Measurements from ENCODE around the gene NFKBIE. TPM values are rescaled to one million over a fixed set of nuclear protein-coding genes. Genes with fewer than 3 reads are reported as not detected.
A peak's percentile ranks its signal among the peaks of the same experiment; 100 is the strongest.

Gene NFKBIE
- total and polyA plus RNA-seq, 2 of the 13 experiments (the other 11 are each of a cell fraction or from before 2014, with no cell fraction given), result 6.7 to 14.5 TPM

DNA sequence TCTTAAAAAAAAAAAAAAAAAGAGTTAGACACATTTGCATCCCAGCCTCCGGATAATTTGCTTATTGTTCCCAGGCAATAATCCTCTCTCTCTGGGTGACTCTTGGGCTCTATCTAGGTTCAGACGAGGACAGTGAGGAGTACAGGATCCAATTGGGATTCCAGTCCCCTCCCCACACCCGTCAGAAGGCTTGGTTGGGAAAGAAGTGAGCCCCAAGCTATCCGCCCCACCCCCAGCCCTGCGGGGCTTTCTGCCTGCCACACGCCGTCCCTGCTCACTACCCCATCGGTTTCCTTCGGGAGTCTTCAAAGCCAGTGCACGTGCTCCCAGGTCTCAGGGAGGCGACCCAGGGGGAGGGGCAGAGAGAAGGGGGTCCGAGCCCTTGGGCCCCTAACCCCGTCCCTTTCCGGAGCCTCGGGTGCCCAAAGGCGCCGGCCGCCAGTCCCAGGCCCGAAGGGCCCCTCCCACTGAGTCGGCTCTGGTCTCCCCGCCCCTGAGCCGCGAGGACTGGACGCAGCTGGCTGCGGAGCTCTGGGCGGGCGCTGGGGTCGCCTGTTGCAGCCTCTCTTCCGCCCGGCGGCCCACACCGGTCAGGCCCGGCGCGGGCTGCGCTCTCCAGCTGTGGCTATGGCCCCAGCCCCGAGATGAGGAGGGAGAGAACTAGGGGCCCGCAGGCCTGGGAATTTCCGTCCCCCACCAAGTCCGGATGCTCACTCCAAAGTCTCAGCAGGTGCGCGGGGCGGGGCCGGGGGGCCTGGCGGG lies 46.1 kb downstream of the NFKBIE start (continued):
- TF ChIP-seq AGO1 (IDR thresholded peaks at IDR 0.05; ENCODE audit: low read depth, low read length, poor library complexity, severe bottlenecking), result no peak
- no peak; the same call in 1 of the 2 replicates for TF ChIP-seq PAX8 (CRISPR knock-in tag; IDR thresholded peaks at IDR 0.05; ENCODE audit: borderline replicate concordance)
- no peak for TF ChIP-seq TOPORS (CRISPR knock-in tag; IDR thresholded peaks at IDR 0.05)
- peak; percentile 39; the same call in 1 of the 2 replicates for TF ChIP-seq KLF11 (CRISPR knock-in tag; IDR thresholded peaks at IDR 0.05)
- no peak for TF ChIP-seq SCMH1 (CRISPR knock-in tag; IDR thresholded peaks at IDR 0.05; ENCODE audit: borderline replicate concordance)
- peak; percentile 36; the same call in 1 of the 2 replicates for TF ChIP-seq GATA4 (IDR thresholded peaks at IDR 0.05; ENCODE audit: borderline replicate concordance, low read depth)
- peak; percentile 27; the same call in 1 of the 2 replicates for TF ChIP-seq ZNF816 (CRISPR knock-in tag; IDR thresholded peaks at IDR 0.05; ENCODE audit: borderline replicate concordance)
- TF ChIP-seq SMAD3 (CRISPR knock-in tag; IDR thresholded peaks at IDR 0.05), result no peak; the same call in 1 of the 2 replicates
- peak; percentile 76; the same call in 1 of the 2 replicates for TF ChIP-seq ZNF44 (CRISPR knock-in tag; IDR thresholded peaks at IDR 0.05)
- TF ChIP-seq JUND (CRISPR knock-in tag; IDR thresholded peaks at IDR 0.05), result no peak
- no peak for TF ChIP-seq ZNF24 (IDR thresholded peaks at IDR 0.05)
- TF ChIP-seq, protein P1, sequence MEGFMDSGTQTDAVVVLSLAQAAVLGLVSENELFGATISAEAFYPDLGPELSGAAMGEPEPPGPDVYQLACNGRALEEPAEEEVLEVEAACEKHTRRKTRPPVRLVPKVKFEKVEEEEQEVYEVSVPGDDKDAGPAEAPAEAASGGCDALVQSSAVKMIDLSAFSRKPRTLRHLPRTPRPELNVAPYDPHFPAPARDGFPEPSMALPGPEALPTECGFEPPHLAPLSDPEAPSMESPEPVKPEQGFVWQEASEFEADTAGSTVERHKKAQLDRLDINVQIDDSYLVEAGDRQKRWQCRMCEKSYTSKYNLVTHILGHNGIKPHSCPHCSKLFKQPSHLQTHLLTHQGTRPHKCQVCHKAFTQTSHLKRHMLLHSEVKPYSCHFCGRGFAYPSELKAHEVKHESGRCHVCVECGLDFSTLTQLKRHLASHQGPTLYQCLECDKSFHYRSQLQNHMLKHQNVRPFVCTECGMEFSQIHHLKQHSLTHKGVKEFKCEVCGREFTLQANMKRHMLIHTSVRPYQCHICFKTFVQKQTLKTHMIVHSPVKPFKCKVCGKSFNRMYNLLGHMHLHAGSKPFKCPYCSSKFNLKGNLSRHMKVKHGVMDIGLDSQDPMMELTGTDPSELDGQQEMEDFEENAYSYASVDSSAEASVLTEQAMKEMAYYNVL (CRISPR knock-in tag; IDR thresholded peaks at IDR 0.05; ENCODE audit: borderline replicate concordance), result peak; percentile 51; the same call in 1 of the 2 replicates
- no peak for TF ChIP-seq ZNF562 (CRISPR knock-in tag; IDR thresholded peaks at IDR 0.05; ENCODE audit: borderline replicate concordance)
- TF ChIP-seq PHF5A (CRISPR knock-in tag; IDR thresholded peaks at IDR 0.05; ENCODE audit: low read depth, unreplicated experiment), result no peak
- TF ChIP-seq, protein P2, sequence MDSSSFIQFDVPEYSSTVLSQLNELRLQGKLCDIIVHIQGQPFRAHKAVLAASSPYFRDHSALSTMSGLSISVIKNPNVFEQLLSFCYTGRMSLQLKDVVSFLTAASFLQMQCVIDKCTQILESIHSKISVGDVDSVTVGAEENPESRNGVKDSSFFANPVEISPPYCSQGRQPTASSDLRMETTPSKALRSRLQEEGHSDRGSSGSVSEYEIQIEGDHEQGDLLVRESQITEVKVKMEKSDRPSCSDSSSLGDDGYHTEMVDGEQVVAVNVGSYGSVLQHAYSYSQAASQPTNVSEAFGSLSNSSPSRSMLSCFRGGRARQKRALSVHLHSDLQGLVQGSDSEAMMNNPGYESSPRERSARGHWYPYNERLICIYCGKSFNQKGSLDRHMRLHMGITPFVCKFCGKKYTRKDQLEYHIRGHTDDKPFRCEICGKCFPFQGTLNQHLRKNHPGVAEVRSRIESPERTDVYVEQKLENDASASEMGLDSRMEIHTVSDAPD (CRISPR knock-in tag; IDR thresholded peaks at IDR 0.05), result no peak
- TF ChIP-seq, protein P3, sequence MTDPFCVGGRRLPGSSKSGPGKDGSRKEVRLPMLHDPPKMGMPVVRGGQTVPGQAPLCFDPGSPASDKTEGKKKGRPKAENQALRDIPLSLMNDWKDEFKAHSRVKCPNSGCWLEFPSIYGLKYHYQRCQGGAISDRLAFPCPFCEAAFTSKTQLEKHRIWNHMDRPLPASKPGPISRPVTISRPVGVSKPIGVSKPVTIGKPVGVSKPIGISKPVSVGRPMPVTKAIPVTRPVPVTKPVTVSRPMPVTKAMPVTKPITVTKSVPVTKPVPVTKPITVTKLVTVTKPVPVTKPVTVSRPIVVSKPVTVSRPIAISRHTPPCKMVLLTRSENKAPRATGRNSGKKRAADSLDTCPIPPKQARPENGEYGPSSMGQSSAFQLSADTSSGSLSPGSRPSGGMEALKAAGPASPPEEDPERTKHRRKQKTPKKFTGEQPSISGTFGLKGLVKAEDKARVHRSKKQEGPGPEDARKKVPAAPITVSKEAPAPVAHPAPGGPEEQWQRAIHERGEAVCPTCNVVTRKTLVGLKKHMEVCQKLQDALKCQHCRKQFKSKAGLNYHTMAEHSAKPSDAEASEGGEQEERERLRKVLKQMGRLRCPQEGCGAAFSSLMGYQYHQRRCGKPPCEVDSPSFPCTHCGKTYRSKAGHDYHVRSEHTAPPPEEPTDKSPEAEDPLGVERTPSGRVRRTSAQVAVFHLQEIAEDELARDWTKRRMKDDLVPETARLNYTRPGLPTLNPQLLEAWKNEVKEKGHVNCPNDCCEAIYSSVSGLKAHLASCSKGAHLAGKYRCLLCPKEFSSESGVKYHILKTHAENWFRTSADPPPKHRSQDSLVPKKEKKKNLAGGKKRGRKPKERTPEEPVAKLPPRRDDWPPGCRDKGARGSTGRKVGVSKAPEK (CRISPR knock-in tag; IDR thresholded peaks at IDR 0.05; ENCODE audit: borderline replicate concordance), result no peak
- TF ChIP-seq, protein P4, sequence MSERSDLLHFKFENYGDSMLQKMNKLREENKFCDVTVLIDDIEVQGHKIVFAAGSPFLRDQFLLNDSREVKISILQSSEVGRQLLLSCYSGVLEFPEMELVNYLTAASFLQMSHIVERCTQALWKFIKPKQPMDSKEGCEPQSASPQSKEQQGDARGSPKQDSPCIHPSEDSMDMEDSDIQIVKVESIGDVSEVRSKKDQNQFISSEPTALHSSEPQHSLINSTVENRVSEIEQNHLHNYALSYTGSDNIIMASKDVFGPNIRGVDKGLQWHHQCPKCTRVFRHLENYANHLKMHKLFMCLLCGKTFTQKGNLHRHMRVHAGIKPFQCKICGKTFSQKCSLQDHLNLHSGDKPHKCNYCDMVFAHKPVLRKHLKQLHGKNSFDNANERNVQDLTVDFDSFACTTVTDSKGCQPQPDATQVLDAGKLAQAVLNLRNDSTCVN (CRISPR knock-in tag; IDR thresholded peaks at IDR 0.05; ENCODE audit: borderline replicate concordance), result peak; percentile 36; the same call in 1 of the 2 replicates

Data from HepG2 (cell line).